ENCODE results near the gene PRICKLE3.
"Not testable (repeated sequence)": the region's sequence is repeated elsewhere in the genome, so short reads cannot be mapped to it uniquely, and the experiment has no call there.

Gene PRICKLE3

GRCh38 chrX:49162620-49163019 is 23.6 kb downstream of the PRICKLE3 start, which contains the start of gene MAGIX:
TSS of gene MAGIX (plus strand) at chrX:49162758. CDS start at chrX:49162890, 132 bp downstream.
- peaks cover 29% of the 10 kb centered on the region for H3K4me1 Mint-ChIP-seq
- peaks cover 14% of the 10 kb centered on the region for H3K36me3 Mint-ChIP-seq
- peak within 1 kb of the TSS; percentile 97 for H3K27ac Mint-ChIP-seq
- ATAC-seq (no peak), DNase-seq (ENCODE audit: low spot score in 2 of 2) (no peak)
- H3K4me3 Mint-ChIP-seq = peak within 1 kb of the TSS; percentile 73
- H3K9me3 Mint-ChIP-seq = no peaks in the 10 kb centered on the region

GRCh38 chrX:49161632-49162031 is 24.5 kb downstream of the PRICKLE3 start:
- Mint-ChIP-seq H3K4me3 (no peak overlapping the region), H3K27ac (no peak overlapping the region), H3K9me3 (no peaks in the 10 kb centered on the region), H3K4me1 (peaks cover 23% of the 10 kb centered on the region), H3K36me3 (peaks cover 9% of the 10 kb centered on the region)
- DNase-seq (ENCODE audit: low spot score in 2 of 2) (no peak), ATAC-seq (no peak)

DNA sequence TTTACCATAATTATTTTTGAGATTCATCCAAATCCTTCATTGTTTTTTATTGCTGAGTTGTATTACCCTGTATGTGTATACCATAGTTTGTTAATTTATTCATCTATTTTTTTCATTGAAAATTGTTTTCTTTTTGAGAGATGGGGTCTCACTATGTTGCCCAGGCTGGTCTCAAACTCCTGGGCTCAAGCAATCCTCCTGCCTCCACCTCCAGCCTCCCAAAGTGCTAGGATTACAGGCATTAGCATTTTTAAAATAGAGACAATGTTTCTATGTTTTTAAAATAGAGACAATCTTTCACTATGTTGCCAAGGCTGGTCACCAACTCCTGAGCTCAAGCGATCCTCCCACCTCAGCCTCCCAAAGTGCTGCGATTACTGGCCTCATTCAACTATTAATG is 25.3 kb downstream of the PRICKLE3 start:
- Mint-ChIP-seq H3K36me3 (peaks cover 15% of the 10 kb centered on the region), H3K9me3 (no peaks in the 10 kb centered on the region), H3K4me3 (no peak overlapping the region), H3K27ac (no peak overlapping the region), H3K4me1 (peaks cover 27% of the 10 kb centered on the region)
- DNase-seq (ENCODE audit: low spot score in 2 of 2) = no peak
- ATAC-seq = no peak

DNA sequence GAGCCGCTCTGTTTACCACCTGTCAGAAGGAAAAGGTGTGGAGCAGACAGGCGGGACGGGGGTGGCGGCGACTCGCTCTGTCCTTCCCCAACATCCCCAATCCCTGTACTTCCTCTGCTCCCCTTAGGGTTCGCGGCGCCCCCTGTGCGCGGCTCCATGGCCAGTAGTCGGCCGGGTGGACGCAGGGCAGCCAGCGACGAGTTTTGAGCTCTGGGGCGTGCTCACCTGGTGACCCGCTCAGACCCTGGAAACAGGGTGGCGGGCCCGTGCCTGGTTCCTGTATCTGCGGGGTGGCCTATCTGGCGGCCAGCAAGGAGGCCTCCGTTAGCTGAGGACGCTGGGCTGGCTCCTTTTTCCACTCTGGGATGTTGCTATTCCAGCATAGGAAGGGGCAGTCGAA is 29.0 kb downstream of the PRICKLE3 start:
- no peak for DNase-seq (ENCODE audit: low spot score in 2 of 2)
- Mint-ChIP-seq H3K36me3 (peaks cover 7% of the 10 kb centered on the region), H3K4me3 (peak overlapping the region; percentile 91), H3K27ac (peak overlapping the region; percentile 26), H3K4me1 (peaks cover 19% of the 10 kb centered on the region), H3K9me3 (no peaks in the 10 kb centered on the region)
- no peak for ATAC-seq

GRCh38 chrX:49155900-49156837 is 30.0 kb downstream of the PRICKLE3 start:
- Mint-ChIP-seq H3K4me3 (peak overlapping the region; percentile 91), H3K27ac (peak overlapping the region; percentile 98), H3K4me1 (peaks cover 19% of the 10 kb centered on the region), H3K36me3 (peaks cover 7% of the 10 kb centered on the region), H3K9me3 (no peaks in the 10 kb centered on the region)
- ATAC-seq (peak; percentile 93), DNase-seq (ENCODE audit: low spot score in 2 of 2) (peak; percentile 72 to 88)

- peak overlapping the region; percentile 91 for H3K4me3 Mint-ChIP-seq
- peaks cover 19% of the 10 kb centered on the region for H3K4me1 Mint-ChIP-seq
- no peaks in the 10 kb centered on the region for H3K9me3 Mint-ChIP-seq
- DNase-seq (ENCODE audit: low spot score in 2 of 2) (no peak), ATAC-seq (peak; percentile 2)
- peak overlapping the region; percentile 98 for H3K27ac Mint-ChIP-seq
- peaks cover 7% of the 10 kb centered on the region for H3K36me3 Mint-ChIP-seq
Observed at GRCh38 chrX:49155243-49155899, 30.8 kb downstream of the PRICKLE3 start.

GRCh38 chrX:49153467-49153866 is 32.7 kb downstream of the PRICKLE3 start:
- Mint-ChIP-seq H3K4me3 (no peak overlapping the region), H3K27ac (no peak overlapping the region), H3K36me3 (peaks cover 7% of the 10 kb centered on the region), H3K4me1 (peaks cover 19% of the 10 kb centered on the region), H3K9me3 (no peaks in the 10 kb centered on the region)
- ATAC-seq (no peak), DNase-seq (ENCODE audit: low spot score in 2 of 2) (no peak)

- not testable (repeated sequence) for DNase-seq (ENCODE audit: low spot score in 2 of 2); H3K4me1 Mint-ChIP-seq; H3K4me3 Mint-ChIP-seq; H3K36me3 Mint-ChIP-seq; H3K9me3 Mint-ChIP-seq; ATAC-seq; H3K27ac Mint-ChIP-seq
Observed at GRCh38 chrX:49149291-49149690, 36.9 kb downstream of the PRICKLE3 start.

DNA sequence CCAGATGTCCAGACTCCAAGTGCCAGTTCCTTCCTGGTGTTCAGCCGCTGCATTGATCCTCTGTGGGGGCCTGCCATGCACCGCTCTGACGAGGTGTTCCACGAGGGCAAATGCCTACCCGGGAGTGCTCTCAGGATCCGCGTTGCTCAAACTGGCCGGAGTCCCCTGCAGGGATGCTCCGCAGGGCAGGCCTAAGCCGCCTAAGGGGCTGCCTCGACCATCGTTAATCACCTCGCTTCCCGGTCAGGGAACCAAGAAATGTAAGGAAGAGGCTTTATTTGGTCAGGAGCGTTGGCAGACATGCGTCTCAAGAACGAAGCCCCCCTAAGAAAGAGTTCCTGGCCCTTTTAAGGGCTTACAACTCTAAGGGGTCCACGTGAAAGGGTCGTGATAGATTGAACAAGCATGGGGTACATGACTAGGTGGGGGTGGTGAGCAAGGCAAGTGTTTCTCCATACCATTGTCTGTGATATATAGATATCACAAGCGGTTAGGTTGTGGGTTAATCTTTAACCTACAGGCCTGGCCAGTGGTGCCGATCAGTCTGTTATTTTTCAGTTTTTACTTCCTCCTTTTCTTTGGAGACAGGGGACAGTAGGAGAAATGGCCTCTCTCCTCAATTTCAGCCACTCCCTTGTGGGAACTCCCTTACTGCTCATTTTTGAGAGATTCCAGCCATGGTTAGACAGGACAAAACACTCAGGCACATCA is 37.6 kb downstream of the PRICKLE3 start:
- not testable (repeated sequence) for H3K4me3 Mint-ChIP-seq; H3K36me3 Mint-ChIP-seq; ATAC-seq; H3K9me3 Mint-ChIP-seq; DNase-seq (ENCODE audit: low spot score in 2 of 2); H3K27ac Mint-ChIP-seq; H3K4me1 Mint-ChIP-seq

DNA sequence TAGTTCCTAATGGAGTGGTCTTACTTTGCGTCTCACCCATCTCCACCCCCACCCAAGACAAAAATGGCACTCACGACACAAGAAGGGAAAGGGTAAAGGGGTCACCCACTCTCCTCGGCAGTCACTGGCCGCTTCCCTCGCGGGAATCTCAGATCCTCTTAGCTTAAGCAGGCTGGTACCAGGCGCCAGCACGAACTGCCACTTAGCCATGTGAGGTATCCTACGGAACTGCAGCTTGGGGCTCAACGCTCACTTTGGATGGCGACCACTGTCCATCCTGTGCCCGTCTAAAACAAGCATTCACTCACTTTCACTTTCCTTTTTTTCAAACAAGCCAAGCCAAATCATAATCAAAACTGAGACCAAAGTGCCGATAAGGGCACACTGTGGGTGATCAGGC is 38.2 kb downstream of the PRICKLE3 start:
- Mint-ChIP-seq H3K9me3 (no peaks in the 10 kb centered on the region), H3K36me3 (no peaks in the 10 kb centered on the region), H3K4me3 (no peak overlapping the region), H3K4me1 (no peaks in the 10 kb centered on the region), H3K27ac (no peak overlapping the region)
- no peak for DNase-seq (ENCODE audit: low spot score in 2 of 2)
- no peak for ATAC-seq

GRCh38 chrX:49147282-49147681 is 38.9 kb downstream of the PRICKLE3 start:
- Mint-ChIP-seq H3K27ac (no peak overlapping the region), H3K36me3 (no peaks in the 10 kb centered on the region), H3K4me3 (no peak overlapping the region), H3K4me1 (no peaks in the 10 kb centered on the region), H3K9me3 (no peaks in the 10 kb centered on the region)
- ATAC-seq (no peak), DNase-seq (ENCODE audit: low spot score in 2 of 2) (no peak)

DNA sequence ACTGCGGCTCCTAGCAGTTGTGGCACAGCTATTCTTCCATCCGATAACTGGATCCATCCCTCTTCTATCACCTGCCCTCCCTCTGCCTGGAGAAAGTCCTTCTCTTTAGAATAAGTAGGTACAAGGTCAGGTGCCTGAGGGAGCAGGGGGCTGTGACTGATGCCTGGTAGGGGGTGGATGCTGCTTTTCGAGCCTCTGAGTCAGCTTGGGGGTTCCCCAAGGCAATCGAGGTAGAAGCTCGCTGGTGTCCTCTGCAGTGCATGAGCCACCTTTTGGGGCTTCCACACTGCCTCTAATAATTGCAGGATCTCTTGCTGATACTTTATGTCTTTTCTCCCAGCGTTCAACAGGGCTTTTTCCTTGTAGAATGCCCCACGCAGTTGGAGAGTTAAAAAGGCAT is 43.0 kb downstream of the PRICKLE3 start:
- not testable (repeated sequence) for H3K4me1 Mint-ChIP-seq; H3K36me3 Mint-ChIP-seq; H3K9me3 Mint-ChIP-seq; ATAC-seq; DNase-seq (ENCODE audit: low spot score in 2 of 2); H3K4me3 Mint-ChIP-seq
- H3K27ac Mint-ChIP-seq = peak overlapping the region; percentile 32

DNA sequence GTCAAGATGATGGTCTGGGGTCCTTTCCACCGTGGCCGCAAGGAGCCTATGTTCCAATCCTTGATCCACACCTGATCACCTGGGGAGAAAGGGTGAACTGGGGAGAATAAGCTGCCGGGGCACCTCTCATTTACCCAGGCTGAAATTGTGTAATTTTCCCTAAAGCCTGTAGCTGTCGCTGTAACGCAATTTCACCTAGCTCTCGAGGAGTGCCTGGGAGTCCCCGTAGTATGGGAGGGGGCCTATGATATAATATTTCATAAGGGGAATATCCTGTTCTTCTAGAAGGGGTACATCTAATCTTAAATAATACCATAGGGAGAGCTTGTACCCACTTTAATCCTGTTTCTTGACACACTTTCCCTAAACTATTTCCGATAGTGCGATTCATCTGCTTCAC is 43.9 kb downstream of the PRICKLE3 start:
- not testable (repeated sequence) for H3K9me3 Mint-ChIP-seq; DNase-seq (ENCODE audit: low spot score in 2 of 2); ATAC-seq; H3K27ac Mint-ChIP-seq; H3K4me1 Mint-ChIP-seq; H3K4me3 Mint-ChIP-seq; H3K36me3 Mint-ChIP-seq

- Mint-ChIP-seq H3K36me3 (no peaks in the 10 kb centered on the region), H3K9me3 (peaks cover 4% of the 10 kb centered on the region), H3K4me3 (no peak overlapping the region), H3K27ac (no peak overlapping the region), H3K4me1 (no peaks in the 10 kb centered on the region)
- DNase-seq (ENCODE audit: low spot score in 2 of 2) (no peak), ATAC-seq (no peak)
Observed at GRCh38 chrX:49139713-49140112, 46.5 kb downstream of the PRICKLE3 start.

GRCh38 chrX:49137492-49137891 is 48.7 kb downstream of the PRICKLE3 start:
- Mint-ChIP-seq H3K4me3 (no peak overlapping the region), H3K9me3 (peaks cover 4% of the 10 kb centered on the region), H3K27ac (no peak overlapping the region), H3K36me3 (no peaks in the 10 kb centered on the region), H3K4me1 (no peaks in the 10 kb centered on the region)
- ATAC-seq = no peak
- DNase-seq (ENCODE audit: low spot score in 2 of 2) = no peak

All from stimulated activated effector memory CD8-positive, alpha-beta T cell treated with anti-CD3 and anti-CD28 coated beads, Interleukin-12 subunit alpha, Interleukin-12 subunit beta, amount 100 ng/mL, for 72 hours (primary cell).